Neuronal stem cell (in vitro differentiated cells): ENCODE measurements around the gene GRID1.

Experiments
- DNase-seq: peaks from one replicate; pipeline ENCODE4 v3.0.0-alpha.2; 2013; ENCODE audit warnings: low spot score
- H2AFZ ChIP-seq: one replicate; pipeline ENCODE4 v1.6.1; 2013; ENCODE audit warnings: mild to moderate bottlenecking, low read length, inconsistent platforms
- H2AK5ac ChIP-seq: 2 replicates; pipeline ENCODE4 v1.6.1; 2013; ENCODE audit warnings: low read depth, mild to moderate bottlenecking, inconsistent platforms, low read length, moderate library complexity, mixed read lengths
- H2BK120ac ChIP-seq: 2 replicates; pipeline ENCODE4 v1.6.1; 2013; ENCODE audit warnings: low read depth, mild to moderate bottlenecking, inconsistent platforms, low read length, moderate library complexity, mixed read lengths
- H2BK12ac ChIP-seq: one replicate; pipeline ENCODE4 v1.6.1; 2013; ENCODE audit warnings: low read length, inconsistent platforms
- H2BK15ac ChIP-seq: 2 replicates; pipeline ENCODE4 v1.6.1; 2013; ENCODE audit warnings: mild to moderate bottlenecking, low read length, inconsistent platforms, mixed read lengths
- H2BK5ac ChIP-seq: one replicate; pipeline ENCODE4 v1.6.1; 2013; ENCODE audit warnings: inconsistent platforms, mild to moderate bottlenecking, low read length, moderate library complexity
- H3K14ac ChIP-seq: one replicate; pipeline ENCODE4 v1.6.1; 2013; ENCODE audit warnings: low read length, inconsistent platforms
- H3K18ac ChIP-seq: 2 replicates; pipeline ENCODE4 v1.6.1; 2013; ENCODE audit warnings: low read length, inconsistent platforms
- H3K23ac ChIP-seq: 2 replicates; pipeline ENCODE4 v1.6.1; 2013; ENCODE audit warnings: low read depth, mild to moderate bottlenecking, mixed read lengths, low read length, inconsistent platforms; ENCODE audit not compliant: poor library complexity
- H3K27ac ChIP-seq: replicated peaks from 3 replicates; pipeline ENCODE4 v1.5.1; 2013; ENCODE audit warnings: low read length, inconsistent platforms
- H3K27me3 ChIP-seq, 3 experiments: 2 replicates each; pipeline ENCODE4 v1.6.1; 2013; ENCODE audit warnings: low read length in 3 of 3, mild to moderate bottlenecking in 2 of 3, inconsistent platforms in 1 of 3, low read depth in 1 of 3, mixed read lengths in 1 of 3, moderate library complexity in 1 of 3; ENCODE audit not compliant: control insufficient read depth in 3 of 3, insufficient read depth in 3 of 3
- H3K36me3 ChIP-seq, 2 donors: replicated peaks in 1 of 2; 2 replicates each; pipeline ENCODE4 v1.6.1; 2013; ENCODE audit warnings: low read length in 2 of 2; ENCODE audit not compliant: control insufficient read depth in 2 of 2, insufficient read depth in 2 of 2
- H3K4ac ChIP-seq: 2 replicates; pipeline ENCODE4 v1.6.1; 2013; ENCODE audit warnings: inconsistent platforms, mild to moderate bottlenecking, low read length, moderate library complexity
- H3K4me1 ChIP-seq, 2 donors: 1 replicate in 1 of 2; 2 replicates in 1 of 2; pipeline ENCODE4 v1.6.1; 2013; ENCODE audit warnings: low read length in 2 of 2, low read depth in 1 of 2; ENCODE audit not compliant: control insufficient read depth in 2 of 2, insufficient read depth in 1 of 2
- H3K4me2 ChIP-seq: one replicate; pipeline ENCODE4 v1.6.1; 2013; ENCODE audit warnings: mild to moderate bottlenecking, low read length, inconsistent platforms; ENCODE audit not compliant: insufficient read depth, poor library complexity, severe bottlenecking
- H3K4me3 ChIP-seq, 2 donors: 2 replicates each; pipeline ENCODE4 v1.5.1; 2013; ENCODE audit warnings: low read length in 2 of 2, mild to moderate bottlenecking in 2 of 2, inconsistent platforms in 1 of 2, moderate library complexity in 1 of 2
- H3K79me1 ChIP-seq: one replicate; pipeline ENCODE4 v1.6.1; 2013; ENCODE audit warnings: low read depth, mild to moderate bottlenecking, inconsistent platforms, low read length, moderate library complexity
- H3K9ac ChIP-seq: one replicate; pipeline ENCODE4 v1.6.1; 2013; ENCODE audit warnings: mild to moderate bottlenecking, low read depth, low read length, inconsistent platforms; ENCODE audit not compliant: poor library complexity
- H3K9me3 ChIP-seq, 2 donors: replicated peaks in 1 of 2; 2 replicates each; pipeline versions ENCODE3 to v1.6.1; 2013; ENCODE audit warnings: low read length in 2 of 2, mild to moderate bottlenecking in 2 of 2, inconsistent platforms in 1 of 2, low read depth in 1 of 2, mixed read lengths in 1 of 2, moderate library complexity in 1 of 2; ENCODE audit not compliant: control insufficient read depth in 2 of 2, insufficient read depth in 1 of 2
- H4K8ac ChIP-seq: one replicate; pipeline ENCODE4 v1.6.1; 2013; ENCODE audit warnings: low read depth, mild to moderate bottlenecking, inconsistent platforms, low read length, moderate library complexity
- H4K91ac ChIP-seq: one replicate; pipeline ENCODE4 v1.6.1; 2013; ENCODE audit warnings: low read length, low read depth, mild to moderate bottlenecking, inconsistent platforms; ENCODE audit not compliant: poor library complexity
- WGBS, 2 donors: extraction: QIAGEN DNeasy Blood & Tissue Kit; methylation state at CpG; one replicate each; pipeline ENCODE4 v1.1.7; 2013; ENCODE audit warnings: missing lambda C conversion rate in 2 of 2, mixed read lengths in 1 of 2; ENCODE audit not compliant: insufficient read length in 2 of 2, insufficient replicate concordance in 1 of 2; ENCODE audit errors: extremely low coverage in 2 of 2; 5-methylcytosine and 5-hydroxymethylcytosine counted together

GRID1 gene

GRCh38 chr10:86083664-86084175, 282.9 kb downstream of the GRID1 start:
- H3K9ac ChIP-seq, result peak overlapping the region; percentile 5
- WGBS, 2 donors, result no CpG with 5 or more reads among the region's 9 CpGs
- DNase-seq, result no peak

DNA sequence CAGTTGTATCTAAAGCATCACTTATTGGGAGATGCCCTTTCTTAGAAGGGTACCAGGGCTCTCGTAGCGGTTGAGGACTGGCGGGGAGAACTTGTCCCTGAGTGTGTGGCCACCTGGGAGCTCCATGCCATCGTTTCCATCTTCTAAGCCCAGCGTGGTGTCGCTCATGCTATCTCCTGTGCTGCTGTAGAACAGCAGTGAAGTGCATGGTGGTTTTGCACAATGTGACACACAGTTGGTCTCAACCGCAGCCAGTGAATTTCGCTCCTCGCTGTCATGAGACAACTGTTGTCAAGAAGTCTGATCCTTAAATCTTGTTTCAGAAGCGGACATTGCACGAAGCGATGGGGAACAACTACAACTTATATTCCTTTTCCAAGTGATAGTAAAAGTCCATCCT, 283.4 kb downstream of the GRID1 start:
- H2BK5ac ChIP-seq, result no peak overlapping the region
- H2AK5ac ChIP-seq, result no peak overlapping the region
- H4K8ac ChIP-seq, result no peak overlapping the region
- WGBS, 2 donors, result no CpG with 5 or more reads among the region's 12 CpGs
- H2BK15ac ChIP-seq, result no peak overlapping the region
- no peak overlapping the region for H3K27ac ChIP-seq
- no peak for DNase-seq
- no peak overlapping the region for H3K23ac ChIP-seq
- no peak overlapping the region for H3K4me3 ChIP-seq
- no peaks in the 10 kb centered on the region for H3K36me3 ChIP-seq
- no peak overlapping the region for H4K91ac ChIP-seq
- H3K9ac ChIP-seq, result no peak overlapping the region
- no peak overlapping the region for H2BK120ac ChIP-seq
- no peak overlapping the region for H2BK12ac ChIP-seq
- peak overlapping the region; percentile 5 for H3K18ac ChIP-seq
- H3K4me2 ChIP-seq, result no peak overlapping the region
- H3K27me3 ChIP-seq, result no peaks in the 10 kb centered on the region
- H3K9me3 ChIP-seq, result no peaks in the 10 kb centered on the region
- H2AFZ ChIP-seq, result no peak overlapping the region
- H3K14ac ChIP-seq, result no peak overlapping the region
- H3K4ac ChIP-seq, result no peak overlapping the region
- H3K79me1 ChIP-seq, result no peaks in the 10 kb centered on the region
- peaks cover 0 to 4% of the 10 kb centered on the region in 2 donors for H3K4me1 ChIP-seq

More at GRCh38 chr10:86083664-86084175, 282.9 kb downstream of the GRID1 start:
- Histone ChIP-seq H3K4me1 (peaks cover 0 to 4% of the 10 kb centered on the region in 2 donors), H3K36me3 (no peaks in the 10 kb centered on the region), H3K18ac (peak overlapping the region; percentile 38), H2BK5ac (no peak overlapping the region), H4K91ac (no peak overlapping the region), H3K27ac (no peak overlapping the region), H3K27me3 (no peaks in the 10 kb centered on the region), H2BK120ac (no peak overlapping the region), H3K14ac (no peak overlapping the region), H2AK5ac (no peak overlapping the region), H2AFZ (no peak overlapping the region), H3K23ac (no peak overlapping the region), H3K9me3 (no peaks in the 10 kb centered on the region), H3K4ac (no peak overlapping the region), H2BK15ac (no peak overlapping the region), H3K4me3 (no peak overlapping the region), H3K79me1 (no peaks in the 10 kb centered on the region), H2BK12ac (no peak overlapping the region), H4K8ac (peak overlapping the region; percentile 49), H3K4me2 (no peak overlapping the region)

GRCh38 chr10:86082556-86082955, 284.0 kb downstream of the GRID1 start:
- no peak overlapping the region for H4K8ac ChIP-seq
- H3K36me3 ChIP-seq, result no peaks in the 10 kb centered on the region
- H2AK5ac ChIP-seq, result no peak overlapping the region
- H3K79me1 ChIP-seq, result no peaks in the 10 kb centered on the region
- H3K4me2 ChIP-seq, result no peak overlapping the region
- no peak overlapping the region for H3K9ac ChIP-seq
- H3K4me3 ChIP-seq, result no peak overlapping the region
- no peak for DNase-seq
- no peak overlapping the region for H3K23ac ChIP-seq
- H3K27ac ChIP-seq, result no peak overlapping the region
- H4K91ac ChIP-seq, result no peak overlapping the region
- no peaks in the 10 kb centered on the region for H3K9me3 ChIP-seq
- WGBS, 2 donors, result no CpG with 5 or more reads among the region's 3 CpGs
- H3K18ac ChIP-seq, result no peak overlapping the region
- no peak overlapping the region for H2BK5ac ChIP-seq
- peaks cover 0 to 3% of the 10 kb centered on the region in 2 donors for H3K4me1 ChIP-seq
- H2BK120ac ChIP-seq, result no peak overlapping the region
- no peak overlapping the region for H3K14ac ChIP-seq
- no peak overlapping the region for H2AFZ ChIP-seq
- H3K27me3 ChIP-seq, result no peaks in the 10 kb centered on the region
- H2BK15ac ChIP-seq, result no peak overlapping the region
- H3K4ac ChIP-seq, result no peak overlapping the region
- no peak overlapping the region for H2BK12ac ChIP-seq

- no peak overlapping the region for H2BK15ac ChIP-seq
- no peak overlapping the region for H3K14ac ChIP-seq
- no CpG with 5 or more reads among the region's 4 CpGs for WGBS, 2 donors
- peaks cover 0 to 5% of the 10 kb centered on the region in 2 donors for H3K4me1 ChIP-seq
- H3K9me3 ChIP-seq, result no peaks in the 10 kb centered on the region
- H2AFZ ChIP-seq, result no peak overlapping the region
- H3K4me3 ChIP-seq, result no peak overlapping the region
- H3K4me2 ChIP-seq, result no peak overlapping the region
- no peak overlapping the region for H2BK120ac ChIP-seq
- DNase-seq, result no peak
- no peak overlapping the region for H2BK12ac ChIP-seq
- no peak overlapping the region for H3K9ac ChIP-seq
- no peak overlapping the region for H3K27ac ChIP-seq
- no peaks in the 10 kb centered on the region for H3K36me3 ChIP-seq
- H3K23ac ChIP-seq, result no peak overlapping the region
- peak overlapping the region; percentile 70 for H4K8ac ChIP-seq
- H3K27me3 ChIP-seq, result no peaks in the 10 kb centered on the region
- H3K79me1 ChIP-seq, result no peaks in the 10 kb centered on the region
- H3K18ac ChIP-seq, result peak overlapping the region; percentile 33
- peak overlapping the region; percentile 68 for H3K4ac ChIP-seq
- no peak overlapping the region for H2BK5ac ChIP-seq
- H2AK5ac ChIP-seq, result no peak overlapping the region
- no peak overlapping the region for H4K91ac ChIP-seq
Observed at GRCh38 chr10:86079088-86079487, 287.5 kb downstream of the GRID1 start.
